ENCODE results near the gene TP53I3.
"Not testable (repeated sequence)": the region's sequence is repeated elsewhere in the genome, so short reads cannot be mapped to it uniquely, and the experiment has no call there.

- not testable (repeated sequence) for TF ChIP-seq FOXM1, HDGF (IDR thresholded peaks at IDR 0.05; ENCODE audit: borderline replicate concordance)
Observed at GRCh38 chr2:24100732-24101131, 16.1 kb upstream of the TP53I3 start.

Data from HEK293T (cell line).